DLD1 (cell line): ENCODE data around the gene DRD4.

Experiments
- in situ Hi-C: cut with HindIII; loops from 2 replicates; pipeline ENCODE4 v1.10.0; 2017; ENCODE audit warnings: low sequenced_read_pairs

The DRD4 gene

GRCh38 chr11:620935-621814 is 15.9 kb upstream of the DRD4 start:
- in situ Hi-C loops = no loop called here

DNA sequence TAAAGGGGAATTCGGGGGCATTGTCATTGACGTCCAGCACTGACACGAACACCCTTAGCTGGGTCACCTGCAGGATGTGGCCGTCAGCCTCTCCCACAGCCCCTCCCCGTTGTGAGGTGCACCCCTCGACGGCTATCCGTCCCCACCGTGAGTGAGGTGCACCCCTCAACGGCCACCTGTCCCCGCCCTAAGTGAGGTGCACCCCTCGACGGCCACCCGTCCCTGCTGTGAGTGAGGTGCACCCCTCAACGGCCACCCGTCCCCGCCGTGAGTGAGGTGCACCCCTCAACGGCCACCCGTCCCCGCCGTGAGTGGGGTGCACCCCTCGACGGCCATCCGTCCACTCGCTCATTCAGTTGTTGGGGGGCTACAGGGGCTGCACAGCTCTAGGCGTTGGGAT is 15.2 kb upstream of the DRD4 start:
- in situ Hi-C loops = no loop called here

- in situ Hi-C loops = no loop called here
Measured at GRCh38 chr11:623349-623869, 13.7 kb upstream of the DRD4 start.

- in situ Hi-C loops = no loop called here
Measured at GRCh38 chr11:623999-624704, 12.9 kb upstream of the DRD4 start.

- in situ Hi-C loops = no loop called here
Measured at GRCh38 chr11:624705-625635, 12.1 kb upstream of the DRD4 start, which contains the start of gene CDHR5. Gene CDHR5 (minus strand): TSS chr11:624955. CDS start chr11:624902, 53 bp downstream.

- in situ Hi-C loops = no loop called here
Measured at GRCh38 chr11:625636-626268, 11.3 kb upstream of the DRD4 start.

GRCh38 chr11:626475-627307 is 10.4 kb upstream of the DRD4 start, which contains the start of gene SCT:
Gene SCT (minus strand): TSS chr11:627181. CDS start chr11:627143, 38 bp downstream.
- in situ Hi-C loops = no loop called here

DNA sequence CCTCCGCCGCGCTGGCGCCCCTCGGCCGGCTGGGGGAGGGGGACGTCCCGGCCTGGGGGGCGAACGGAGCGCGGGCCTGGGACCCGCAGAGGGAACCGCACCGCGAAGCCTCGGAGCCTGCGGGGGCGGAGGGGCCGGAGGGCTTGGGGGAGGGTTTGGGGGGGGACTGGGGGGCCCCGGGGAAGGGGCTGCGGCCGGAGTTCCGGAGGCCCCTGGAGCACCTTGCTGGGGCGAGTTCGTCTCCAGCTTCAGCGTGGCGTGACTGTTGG is 9.8 kb upstream of the DRD4 start:
- in situ Hi-C loops = no loop called here

- in situ Hi-C loops = no loop called here
Measured at GRCh38 chr11:628056-628455, 9.0 kb upstream of the DRD4 start.

GRCh38 chr11:629237-629583 is 7.9 kb upstream of the DRD4 start:
- in situ Hi-C loops = no loop called here

- in situ Hi-C loops = no loop called here
Measured at GRCh38 chr11:630871-631270, 6.2 kb upstream of the DRD4 start.

GRCh38 chr11:635945-636510 is 1.0 kb upstream of the DRD4 start:
- in situ Hi-C loops = no loop called here

DNA sequence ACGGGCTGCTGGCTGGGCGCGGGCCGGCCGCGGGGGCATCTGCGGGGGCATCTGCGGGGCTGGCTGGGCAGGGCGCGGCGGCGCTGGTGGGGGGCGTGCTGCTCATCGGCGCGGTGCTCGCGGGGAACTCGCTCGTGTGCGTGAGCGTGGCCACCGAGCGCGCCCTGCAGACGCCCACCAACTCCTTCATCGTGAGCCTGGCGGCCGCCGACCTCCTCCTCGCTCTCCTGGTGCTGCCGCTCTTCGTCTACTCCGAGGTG is 194 bp downstream of the DRD4 start:
- in situ Hi-C loops = no loop called here

- in situ Hi-C loops = no loop called here
Measured at GRCh38 chr11:637593-638521, 788 bp downstream of the DRD4 start.

- in situ Hi-C loops = no loop called here
Measured at GRCh38 chr11:638631-639331, 1.7 kb downstream of the DRD4 start.

- in situ Hi-C loops = no loop called here
Measured at GRCh38 chr11:639332-639955, 2.4 kb downstream of the DRD4 start.

GRCh38 chr11:640021-640706 is 3.1 kb downstream of the DRD4 start:
- in situ Hi-C loops = no loop called here
